ENCODE data around the gene EIF4G1. TPM values are rescaled to one million over a fixed set of nuclear protein-coding genes. Genes with fewer than 3 reads are reported as not detected.

EIF4G1 gene
- total and polyA plus RNA-seq, 7 experiments from 2014 or later = 19.1 to 341 (median 206) TPM

- Mint-ChIP-seq H3K4me1 (peaks cover 8 to 17% (median 8%) of the 10 kb centered on the region in 7 donors), H3K27me3 (peaks cover 21 to 61% (median 28%) of the 10 kb centered on the region in 5 donors), H3K36me3 (peaks cover 0 to 1% (median 0%) of the 10 kb centered on the region in 5 donors), H3K4me3 (no peak overlapping the region), H3K27ac (no peak overlapping the region), H3K9me3 (peaks cover 0 to 3% (median 0%) of the 10 kb centered on the region in 11 donors)
- POLR2A ChIA-PET = no interaction called here
- Histone ChIP-seq H3K9me3 (ENCODE audit: control insufficient read depth in 2 of 3, low read length in 3 of 3) (no peaks in the 10 kb centered on the region), H3K4me3 (ENCODE audit: low read length) (no peak overlapping the region), H3K27ac (ENCODE audit: low read depth, low read length) (no peak overlapping the region), H3K27me3 (ENCODE audit: control insufficient read depth in 2 of 2, insufficient read depth in 2 of 2, low read length in 2 of 2) (peaks cover 0 to 3% of the 10 kb centered on the region in 2 donors), H3K36me3 (ENCODE audit: control insufficient read depth in 2 of 3, insufficient read depth in 3 of 3, low read length in 3 of 3) (no peaks in the 10 kb centered on the region), H3K4me1 (ENCODE audit: control insufficient read depth in 2 of 2, insufficient read depth in 2 of 2, low read length in 2 of 2) (peaks cover 2 to 3% of the 10 kb centered on the region in 2 donors)
- CTCF ChIA-PET = interaction anchor here (0.6 kb wide), 1 partner anchor 516 kb away, joined by 4 read pairs; no protein-coding TSS in a partner anchor
- intact Hi-C loops (cut with micrococcal nuclease) = no loop called here
- no peak for DNase-seq
- ATAC-seq = no peak
Observed at GRCh38 chr3:184375747-184376461, 61.5 kb downstream of the EIF4G1 start.

DNA sequence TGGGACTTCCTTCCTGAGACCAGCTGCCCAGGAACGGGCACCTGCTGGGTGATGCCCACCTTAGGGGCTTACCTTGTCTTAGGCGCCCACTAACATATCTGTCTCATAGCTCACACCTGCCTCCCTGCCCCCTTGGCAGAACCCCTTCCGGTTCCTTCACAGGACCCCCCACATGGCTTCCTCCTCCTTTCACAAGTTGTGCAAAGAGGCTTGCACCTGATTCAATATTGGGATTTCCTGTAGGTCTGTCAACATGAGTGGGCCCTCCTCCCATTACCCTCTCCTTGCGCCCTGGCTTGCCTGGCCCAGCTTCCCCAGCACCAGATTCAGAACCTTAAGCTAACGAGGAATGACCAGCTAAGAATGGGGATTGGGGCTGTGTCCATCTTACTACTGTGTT, 63.0 kb downstream of the EIF4G1 start:
- H3K4me3 Mint-ChIP-seq = peak overlapping the region in 1 of 10 donors; percentile 13
- POLR2A ChIA-PET = no interaction called here
- peaks cover 0 to 1% (median 0%) of the 10 kb centered on the region in 5 donors for H3K36me3 Mint-ChIP-seq
- H3K9me3 Mint-ChIP-seq = peaks cover 0 to 3% (median 0%) of the 10 kb centered on the region in 11 donors
- CTCF ChIA-PET = interaction anchor here (0.7 to 1.3 kb wide), 3 partner anchors 15 to 538 kb away, joined by 3 to 7 read pairs (median 3); no protein-coding TSS in a partner anchor
- Histone ChIP-seq H3K27me3 (ENCODE audit: control insufficient read depth in 2 of 2, insufficient read depth in 2 of 2, low read length in 2 of 2) (peaks cover 0 to 9% of the 10 kb centered on the region in 2 donors), H3K4me1 (ENCODE audit: control insufficient read depth in 2 of 2, insufficient read depth in 2 of 2, low read length in 2 of 2) (peaks cover 4 to 5% of the 10 kb centered on the region in 2 donors), H3K9me3 (ENCODE audit: control insufficient read depth in 2 of 3, low read length in 3 of 3) (no peaks in the 10 kb centered on the region), H3K36me3 (ENCODE audit: control insufficient read depth in 2 of 3, insufficient read depth in 3 of 3, low read length in 3 of 3) (no peaks in the 10 kb centered on the region), H3K27ac (ENCODE audit: low read depth, low read length) (no peak overlapping the region), H3K4me3 (ENCODE audit: low read length) (no peak overlapping the region)
- peaks cover 29 to 72% (median 35%) of the 10 kb centered on the region in 5 donors for H3K27me3 Mint-ChIP-seq
- H3K27ac Mint-ChIP-seq = no peak overlapping the region
- intact Hi-C loops (cut with micrococcal nuclease) = no loop called here
- peaks cover 0 to 15% (median 8%) of the 10 kb centered on the region in 7 donors for H3K4me1 Mint-ChIP-seq
- no peak for DNase-seq
- ATAC-seq = no peak

DNA sequence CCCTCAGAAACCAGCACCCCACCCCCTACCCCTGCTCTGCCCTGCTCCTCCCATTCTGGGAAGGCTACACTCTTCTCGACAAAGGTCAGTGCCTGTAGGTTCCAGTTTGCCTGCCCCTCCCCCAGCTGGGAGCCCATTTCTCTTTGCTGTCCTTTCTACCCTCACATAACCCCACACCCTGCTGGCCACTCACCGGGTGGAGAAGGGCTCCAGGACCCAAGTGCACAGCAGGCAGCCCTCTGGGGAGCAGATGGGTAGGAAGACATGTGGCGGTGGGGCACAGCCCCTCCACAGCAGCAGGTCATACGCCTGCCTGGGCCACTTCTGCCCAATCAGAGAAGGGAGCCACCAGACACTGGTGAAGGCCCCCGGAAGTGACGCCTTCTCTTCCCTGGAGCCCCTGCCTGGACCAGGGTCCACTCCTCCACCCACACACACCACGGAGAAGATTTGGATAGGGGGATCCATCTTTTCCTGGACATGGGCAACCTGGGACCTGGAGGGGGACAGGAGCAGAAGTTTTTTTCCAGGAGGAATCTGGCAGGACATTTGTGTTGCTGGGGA, 63.6 kb downstream of the EIF4G1 start, which contains the start of gene THPO:
TSS of gene THPO (minus strand) at position 326 of the 564 bp plus-strand sequence. CDS start 1,948 bp downstream, outside the sequence.
- Mint-ChIP-seq H3K4me3 (peak within 1 kb of the TSS in 9 of 10 donors; percentile 59 to 85 (median 74)), H3K27me3 (peaks cover 33 to 77% (median 40%) of the 10 kb centered on the region in 5 donors), H3K4me1 (peaks cover 0 to 15% (median 8%) of the 10 kb centered on the region in 7 donors), H3K27ac (no peak within 1 kb of the TSS), H3K9me3 (peaks cover 0 to 3% (median 0%) of the 10 kb centered on the region in 11 donors), H3K36me3 (peaks cover 0 to 1% (median 0%) of the 10 kb centered on the region in 5 donors)
- Histone ChIP-seq H3K27me3 (ENCODE audit: control insufficient read depth in 2 of 2, insufficient read depth in 2 of 2, low read length in 2 of 2) (peaks cover 0 to 9% of the 10 kb centered on the region in 2 donors), H3K9me3 (ENCODE audit: control insufficient read depth in 2 of 3, low read length in 3 of 3) (no peaks in the 10 kb centered on the region), H3K4me1 (ENCODE audit: control insufficient read depth in 2 of 2, insufficient read depth in 2 of 2, low read length in 2 of 2) (peaks cover 4 to 5% of the 10 kb centered on the region in 2 donors), H3K27ac (ENCODE audit: low read depth, low read length) (no peak within 1 kb of the TSS), H3K4me3 (ENCODE audit: low read length) (no peak within 1 kb of the TSS), H3K36me3 (ENCODE audit: control insufficient read depth in 2 of 3, insufficient read depth in 3 of 3, low read length in 3 of 3) (no peaks in the 10 kb centered on the region)
- ChIA-PET POLR2A (no interaction called here), CTCF (interaction anchor here (0.7 to 1.3 kb wide), 2 partner anchors 165 to 537 kb away, joined by 3 to 7 read pairs; no protein-coding TSS in a partner anchor)
- DNase-seq (no peak), ATAC-seq (no peak)
- intact Hi-C loops (cut with micrococcal nuclease) = no loop called here

DNA sequence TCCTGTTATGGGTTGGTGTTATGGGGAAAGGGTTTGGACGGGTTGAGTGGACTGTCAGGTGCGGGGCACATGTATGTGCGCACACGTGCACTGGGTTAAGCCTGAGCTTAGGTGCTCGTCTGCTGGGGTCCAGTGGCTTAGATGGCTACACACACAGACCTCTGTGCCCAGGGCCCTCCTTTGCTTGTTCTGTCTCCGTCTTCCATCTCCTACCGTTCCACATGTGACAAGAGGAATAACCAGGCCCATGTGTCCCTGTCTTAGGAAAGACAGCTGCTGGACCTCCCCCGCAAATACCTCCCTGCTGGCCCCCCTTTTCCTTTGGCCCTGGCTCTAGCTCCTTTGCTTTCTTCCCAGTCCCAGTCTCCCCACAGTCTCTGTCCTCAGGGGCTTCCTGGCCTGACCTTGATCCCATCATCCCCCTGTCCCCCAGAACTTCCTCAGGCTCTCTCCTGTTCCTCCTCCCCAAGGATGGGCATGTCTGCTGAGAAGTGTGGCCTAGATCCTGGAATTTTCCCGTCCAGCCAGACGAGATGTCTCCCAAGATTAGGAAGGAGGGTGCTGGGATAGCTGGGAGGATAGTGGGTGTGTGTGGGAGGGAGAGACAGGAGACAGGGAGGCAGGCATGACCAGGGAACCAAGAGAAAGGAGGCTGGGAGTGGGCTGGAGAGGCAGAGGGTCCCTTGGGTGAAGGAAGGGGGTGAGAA, 64.4 kb downstream of the EIF4G1 start:
- Mint-ChIP-seq H3K9me3 (peaks cover 0 to 3% (median 0%) of the 10 kb centered on the region in 11 donors), H3K27ac (no peak overlapping the region), H3K36me3 (peaks cover 0 to 1% (median 0%) of the 10 kb centered on the region in 5 donors), H3K4me3 (peak overlapping the region; percentile 59 to 85 (median 74)), H3K27me3 (peaks cover 33 to 81% (median 42%) of the 10 kb centered on the region in 5 donors), H3K4me1 (peaks cover 0 to 15% (median 8%) of the 10 kb centered on the region in 7 donors)
- H3K27ac ChIP-seq (ENCODE audit: low read depth, low read length) = no peak overlapping the region
- no peaks in the 10 kb centered on the region for H3K9me3 ChIP-seq (ENCODE audit: control insufficient read depth in 2 of 3, low read length in 3 of 3)
- H3K4me3 ChIP-seq (ENCODE audit: low read length) = no peak overlapping the region
- DNase-seq (no peak), ATAC-seq (no peak)
- intact Hi-C loops (cut with micrococcal nuclease) = no loop called here
- H3K27me3 ChIP-seq (ENCODE audit: control insufficient read depth in 2 of 2, insufficient read depth in 2 of 2, low read length in 2 of 2) = peaks cover 0 to 9% of the 10 kb centered on the region in 2 donors
- CTCF ChIA-PET = no interaction called here
- POLR2A ChIA-PET = interaction anchor here (0.7 to 1.6 kb wide), 2 partner anchors 11 to 17 kb away, joined by 3 to 4 read pairs; partner anchors contain the start of genes CLCN2 and POLR2H
- no peaks in the 10 kb centered on the region for H3K36me3 ChIP-seq (ENCODE audit: control insufficient read depth in 2 of 3, insufficient read depth in 3 of 3, low read length in 3 of 3)
- peaks cover 4 to 5% of the 10 kb centered on the region in 2 donors for H3K4me1 ChIP-seq (ENCODE audit: control insufficient read depth in 2 of 2, insufficient read depth in 2 of 2, low read length in 2 of 2)

- Mint-ChIP-seq H3K4me1 (peaks cover 0 to 15% (median 8%) of the 10 kb centered on the region in 7 donors), H3K36me3 (peaks cover 0 to 1% (median 0%) of the 10 kb centered on the region in 5 donors), H3K4me3 (peak within 1 kb of the TSS; percentile 72 to 85 (median 81)), H3K9me3 (peaks cover 0 to 3% (median 0%) of the 10 kb centered on the region in 11 donors), H3K27me3 (peaks cover 38 to 84% (median 48%) of the 10 kb centered on the region in 5 donors), H3K27ac (no peak within 1 kb of the TSS)
- ChIA-PET CTCF (no interaction called here), POLR2A (interaction anchor here (0.7 to 1.6 kb wide), 2 partner anchors 12 to 18 kb away, joined by 3 to 4 read pairs; partner anchors contain the start of genes CLCN2 and POLR2H)
- DNase-seq (no peak), ATAC-seq (no peak)
- peak within 1 kb of the TSS; percentile 36 for H3K4me3 ChIP-seq (ENCODE audit: low read length)
- peaks cover 4 to 5% of the 10 kb centered on the region in 2 donors for H3K4me1 ChIP-seq (ENCODE audit: control insufficient read depth in 2 of 2, insufficient read depth in 2 of 2, low read length in 2 of 2)
- peaks cover 0 to 9% of the 10 kb centered on the region in 2 donors for H3K27me3 ChIP-seq (ENCODE audit: control insufficient read depth in 2 of 2, insufficient read depth in 2 of 2, low read length in 2 of 2)
- no peak within 1 kb of the TSS for H3K27ac ChIP-seq (ENCODE audit: low read depth, low read length)
- no peaks in the 10 kb centered on the region for H3K9me3 ChIP-seq (ENCODE audit: control insufficient read depth in 2 of 3, low read length in 3 of 3)
- intact Hi-C loops (cut with micrococcal nuclease) = no loop called here
- H3K36me3 ChIP-seq (ENCODE audit: control insufficient read depth in 2 of 3, insufficient read depth in 3 of 3, low read length in 3 of 3) = no peaks in the 10 kb centered on the region
Observed at GRCh38 chr3:184379358-184380184, 65.2 kb downstream of the EIF4G1 start, which contains the start of gene CHRD. CHRD (plus strand) TSS chr3:184380054; CDS start chr3:184380319, 265 bp downstream.
